Esophagus (tissue), 2 donors: ENCODE measurements around the gene TBL2. TPM values are rescaled to one million over a fixed set of nuclear protein-coding genes. Genes with fewer than 3 reads are reported as not detected.

Experiments used
- H3K27ac ChIP-seq, 2 donors: one replicate each; pipeline ENCODE4 v1.5.1; 2013; ENCODE audit warnings: low read depth in 2 of 2, mild to moderate bottlenecking in 2 of 2, inconsistent platforms in 1 of 2, low read length in 1 of 2, moderate library complexity in 1 of 2
- H3K27me3 ChIP-seq, 2 donors: one replicate each; pipeline ENCODE4 v1.6.1; 2013; ENCODE audit warnings: low read length in 2 of 2, control low read depth in 1 of 2, mild to moderate bottlenecking in 1 of 2; ENCODE audit not compliant: insufficient read depth in 2 of 2, control insufficient read depth in 1 of 2
- H3K36me3 ChIP-seq, 2 donors: one replicate each; pipeline ENCODE4 v1.6.1; 2013; ENCODE audit warnings: low read length in 1 of 2; ENCODE audit not compliant: control insufficient read depth in 2 of 2, insufficient read depth in 2 of 2
- H3K4me1 ChIP-seq, 2 donors: one replicate each; pipeline ENCODE4 v1.6.1; 2013; ENCODE audit warnings: low read length in 1 of 2; ENCODE audit not compliant: control insufficient read depth in 2 of 2, insufficient read depth in 2 of 2
- H3K4me3 ChIP-seq, 2 donors: one replicate each; pipeline ENCODE4 v1.5.1; 2013; ENCODE audit warnings: low read length in 2 of 2, mild to moderate bottlenecking in 2 of 2, low read depth in 1 of 2, moderate library complexity in 1 of 2
- H3K9me3 ChIP-seq, 2 donors: one replicate each; pipeline ENCODE4 v1.6.1; 2013; ENCODE audit warnings: mild to moderate bottlenecking in 2 of 2, low read depth in 1 of 2, low read length in 1 of 2, moderate library complexity in 1 of 2; ENCODE audit not compliant: control insufficient read depth in 2 of 2, insufficient read depth in 1 of 2
- WGBS, 2 donors: extraction: QIAGEN DNeasy Blood & Tissue Kit; methylation state at CpG; one replicate each; pipeline ENCODE4 v1.1.7; 2013; 5-methylcytosine and 5-hydroxymethylcytosine counted together
- polyA plus RNA-seq, 2 donors: library from polyadenylated mRNA; stranded (reverse); fragments of 200-250 nt; gene quantifications; one replicate each; pipeline ENCODE4 v1.2.3, GENCODE V29; 2013
- donor health status: healthy with polysubstance abuse.
- donor health status: Bipolar disorder and iron deficiency.

TBL2 gene, protein sequence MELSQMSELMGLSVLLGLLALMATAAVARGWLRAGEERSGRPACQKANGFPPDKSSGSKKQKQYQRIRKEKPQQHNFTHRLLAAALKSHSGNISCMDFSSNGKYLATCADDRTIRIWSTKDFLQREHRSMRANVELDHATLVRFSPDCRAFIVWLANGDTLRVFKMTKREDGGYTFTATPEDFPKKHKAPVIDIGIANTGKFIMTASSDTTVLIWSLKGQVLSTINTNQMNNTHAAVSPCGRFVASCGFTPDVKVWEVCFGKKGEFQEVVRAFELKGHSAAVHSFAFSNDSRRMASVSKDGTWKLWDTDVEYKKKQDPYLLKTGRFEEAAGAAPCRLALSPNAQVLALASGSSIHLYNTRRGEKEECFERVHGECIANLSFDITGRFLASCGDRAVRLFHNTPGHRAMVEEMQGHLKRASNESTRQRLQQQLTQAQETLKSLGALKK
- 10 to 100 TPM in 1 of 2 donors, 1 to 10 TPM in 1; 7.6 to 13.7 TPM for polyA plus RNA-seq

DNA sequence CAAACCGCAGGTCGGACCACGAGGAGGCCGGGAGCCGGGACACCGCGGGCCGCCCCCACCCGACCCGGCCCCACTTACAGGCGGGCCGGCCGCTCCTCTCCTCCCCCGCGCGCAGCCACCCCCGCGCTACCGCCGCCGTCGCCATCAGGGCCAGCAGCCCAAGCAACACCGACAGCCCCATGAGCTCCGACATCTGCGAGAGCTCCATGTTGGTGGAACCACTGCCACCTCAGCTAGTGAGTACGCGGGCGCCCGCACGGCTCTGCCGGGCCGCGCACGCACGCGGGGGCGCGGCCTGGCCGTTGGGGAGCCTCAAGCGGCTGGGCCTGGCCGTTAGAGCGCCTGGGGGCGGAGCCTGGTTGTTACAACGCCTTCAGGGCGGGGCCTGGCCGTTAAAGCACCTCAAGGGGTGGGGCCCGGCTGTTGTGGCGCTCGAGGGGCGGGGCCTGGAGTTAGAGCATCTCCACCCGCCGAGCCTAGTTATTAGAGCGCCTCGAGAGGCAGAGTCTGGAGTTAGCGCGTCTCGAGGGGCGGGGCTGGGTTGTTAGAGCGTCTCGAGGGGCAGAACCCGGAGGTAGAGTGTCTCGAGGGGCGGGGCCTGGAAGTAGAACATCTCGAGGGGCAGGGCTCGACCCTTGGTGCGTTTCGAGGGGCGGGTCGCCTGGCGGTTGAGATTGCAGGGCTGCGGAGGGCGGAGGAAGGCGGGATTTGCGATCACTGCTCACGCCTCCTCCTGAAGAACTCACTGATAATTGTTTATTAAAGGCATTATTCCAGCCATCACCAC lies at the start of gene TBL2:
TBL2 (minus strand) TSS at position 238 of the 787 bp plus-strand sequence; CDS start at position 208, 30 bp downstream.
- Histone ChIP-seq H3K4me1 (peaks cover 0 to 3% of the 10 kb centered on the region in 2 donors), H3K36me3 (peaks cover 6 to 10% of the 10 kb centered on the region in 2 donors), H3K27ac (peak within 1 kb of the TSS; percentile 89 to 92), H3K27me3 (no peaks in the 10 kb centered on the region), H3K9me3 (no peaks in the 10 kb centered on the region), H3K4me3 (peak within 1 kb of the TSS; percentile 81 to 82)
- WGBS, 2 donors, result 1% methylated on average over 69 to 75 of the region's 75 CpGs

DNA sequence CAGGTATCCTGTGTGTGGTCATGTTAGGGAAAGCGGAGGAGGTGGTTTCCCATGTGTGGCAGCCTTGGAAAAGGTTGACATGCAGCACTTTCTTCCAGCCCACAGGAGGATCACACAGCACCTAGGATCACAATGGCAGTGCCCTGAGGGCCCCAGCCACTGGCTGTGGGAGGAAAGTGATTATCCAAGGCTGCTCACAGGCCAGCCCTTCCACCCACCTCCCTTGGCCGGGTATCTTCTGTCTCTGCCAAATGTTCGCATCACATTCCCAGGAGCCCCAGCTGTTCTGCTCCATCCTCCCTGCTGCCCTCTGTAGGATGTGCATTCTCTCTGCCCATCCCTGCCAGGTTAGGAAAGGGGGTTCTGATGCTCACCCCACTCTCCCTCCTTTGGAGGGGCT lies 48.4 kb upstream of the TBL2 start:
- H3K4me3 ChIP-seq, result no peak overlapping the region
- H3K27me3 ChIP-seq, result peaks cover 0 to 13% of the 10 kb centered on the region in 2 donors
- H3K4me1 ChIP-seq, result peaks cover 0 to 10% of the 10 kb centered on the region in 2 donors
- H3K36me3 ChIP-seq, result no peaks in the 10 kb centered on the region
- no peak overlapping the region for H3K27ac ChIP-seq
- no peaks in the 10 kb centered on the region for H3K9me3 ChIP-seq
- 15 to 38% methylated on average over 3 of the region's 3 CpGs for WGBS, 2 donors

DNA sequence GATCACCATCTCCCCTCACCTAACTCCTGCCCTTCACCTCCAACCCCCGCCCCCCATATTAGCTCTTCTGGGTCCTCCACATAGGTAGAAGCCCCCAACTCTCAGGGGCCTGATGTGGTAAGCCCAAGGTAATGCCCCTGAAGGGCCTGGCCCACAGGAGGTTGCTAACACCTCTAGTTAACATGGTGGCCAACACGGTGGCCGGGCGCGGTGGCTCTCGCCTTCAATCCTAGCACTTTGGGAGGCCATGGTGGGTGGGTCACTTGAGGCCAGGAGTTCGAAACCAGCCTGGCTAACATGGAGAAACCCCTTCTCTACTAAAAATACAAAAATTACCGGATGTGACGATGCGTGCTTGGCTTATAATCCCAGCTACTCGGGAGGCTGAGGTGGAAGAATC lies 46.9 kb upstream of the TBL2 start:
- Histone ChIP-seq H3K27ac (no peak overlapping the region), H3K36me3 (no peaks in the 10 kb centered on the region), H3K4me1 (peaks cover 0 to 10% of the 10 kb centered on the region in 2 donors), H3K27me3 (peaks cover 0 to 13% of the 10 kb centered on the region in 2 donors), H3K4me3 (no peak overlapping the region), H3K9me3 (no peaks in the 10 kb centered on the region)
- 93 to 94% methylated on average over 11 of the region's 11 CpGs for WGBS, 2 donors

DNA sequence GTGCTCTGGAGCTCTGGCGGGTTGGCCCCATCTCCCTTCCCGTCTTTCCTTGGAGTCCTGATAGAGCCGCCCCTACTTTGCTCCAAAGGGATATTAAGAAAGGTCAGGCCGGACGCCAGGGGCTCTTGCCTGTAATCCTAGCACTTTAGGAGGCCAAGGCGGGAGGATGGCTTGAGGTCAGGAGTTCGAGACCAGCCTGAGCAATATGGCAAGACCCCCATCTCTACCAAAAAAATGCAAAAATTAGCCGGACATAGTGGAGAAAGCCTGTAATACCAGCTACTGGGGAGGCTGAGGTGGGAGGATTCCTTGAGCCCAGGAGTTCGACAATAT lies 46.3 kb upstream of the TBL2 start:
- Histone ChIP-seq H3K4me3 (no peak overlapping the region), H3K9me3 (no peaks in the 10 kb centered on the region), H3K27ac (no peak overlapping the region), H3K36me3 (no peaks in the 10 kb centered on the region), H3K4me1 (peaks cover 0 to 10% of the 10 kb centered on the region in 2 donors), H3K27me3 (peaks cover 0 to 13% of the 10 kb centered on the region in 2 donors)
- WGBS, 2 donors, result 40 to 41% methylated on average over 9 of the region's 9 CpGs

DNA sequence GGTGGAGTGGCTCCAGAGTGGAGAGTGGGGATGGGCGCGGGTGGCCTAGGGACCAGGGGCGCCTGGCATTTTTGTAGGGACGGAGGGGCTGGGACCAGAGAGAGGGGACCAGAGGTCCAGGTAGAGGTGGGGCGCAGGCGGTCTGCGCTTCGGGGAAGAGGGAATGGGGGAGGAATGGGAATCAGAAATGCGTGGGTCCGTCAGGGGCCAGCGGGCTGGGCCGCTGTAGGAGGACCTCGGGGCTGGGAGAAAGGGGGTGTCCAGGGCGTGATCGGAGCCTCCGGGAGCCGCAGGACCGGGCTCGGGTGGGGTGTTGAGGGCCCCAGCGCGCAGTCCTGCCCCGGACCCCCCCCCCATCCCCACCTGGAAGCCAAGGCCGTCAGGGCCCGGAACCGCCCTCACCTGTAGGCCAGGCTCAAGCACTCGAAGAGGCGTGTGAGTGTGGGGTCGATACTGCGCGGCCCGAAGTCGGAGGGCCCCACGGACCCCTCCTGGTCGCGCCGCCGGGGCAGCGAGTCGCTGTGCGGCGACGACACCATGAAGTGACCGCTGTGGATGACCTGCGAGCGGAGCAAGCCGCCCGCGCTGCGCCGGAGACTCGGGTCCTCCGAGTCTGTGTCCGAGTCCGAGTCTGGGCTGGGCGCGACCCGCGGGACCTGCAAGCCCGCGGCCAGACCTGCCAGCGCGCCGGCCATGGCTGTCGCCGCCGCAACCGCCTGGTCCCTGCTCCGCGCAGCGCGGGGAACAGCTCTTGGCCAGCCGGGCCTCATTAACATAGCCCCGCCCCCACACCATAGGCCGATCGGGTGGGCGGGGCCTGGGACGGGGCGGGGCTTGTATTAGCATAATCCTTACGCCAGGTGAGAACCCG lies 45.7 kb upstream of the TBL2 start, which contains the start of gene MLXIPL:
MLXIPL (minus strand) TSS at position 725 of the 871 bp plus-strand sequence; CDS start at position 695, 30 bp downstream.
- peaks cover 0 to 13% of the 10 kb centered on the region in 2 donors for H3K27me3 ChIP-seq
- 3% methylated on average over 49 to 80 of the region's 80 CpGs for WGBS, 2 donors

DNA sequence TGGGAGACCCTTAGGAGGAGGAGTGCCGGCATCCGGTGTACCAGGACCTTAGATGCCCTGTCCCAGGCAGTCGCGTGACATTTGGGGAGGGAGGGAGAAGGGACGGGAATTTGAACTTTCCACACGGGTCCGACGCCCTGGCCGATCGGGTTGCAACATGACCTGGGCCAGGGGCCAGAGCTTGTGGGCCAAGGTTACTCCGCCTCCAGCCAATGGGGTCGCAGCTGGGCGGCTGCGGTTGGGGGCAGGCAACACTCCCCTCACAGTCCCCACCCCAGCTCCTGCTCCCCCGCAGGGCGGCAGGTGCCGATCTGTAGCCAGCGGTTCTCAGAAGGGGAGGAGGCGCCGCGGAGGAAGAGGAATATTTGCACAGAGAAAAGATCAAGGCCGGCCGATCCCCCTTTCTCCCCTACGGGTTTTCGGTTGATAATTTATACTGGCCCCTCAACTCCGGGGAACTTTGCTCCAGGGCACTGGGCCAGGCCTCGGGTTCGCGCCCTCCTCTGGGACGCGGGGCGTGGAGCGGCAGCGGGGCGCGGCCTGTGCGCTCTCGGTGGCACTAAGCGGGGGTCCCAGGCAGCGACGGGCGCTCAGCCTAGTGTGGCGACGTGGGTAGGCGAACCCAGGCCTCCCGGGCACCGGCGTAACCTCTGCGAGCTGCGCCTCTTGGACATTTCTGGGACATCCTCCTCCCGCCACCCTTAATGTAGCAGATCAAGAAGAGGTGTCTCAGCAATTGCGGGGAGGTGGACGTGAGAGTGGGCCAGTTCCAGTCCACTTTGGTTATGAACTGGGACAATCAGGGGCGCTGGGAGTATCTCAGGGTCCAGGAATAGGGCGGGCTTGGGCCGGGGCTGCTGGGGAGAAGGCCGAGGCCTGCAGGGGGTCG lies 44.8 kb upstream of the TBL2 start:
- Histone ChIP-seq H3K9me3 (no peaks in the 10 kb centered on the region), H3K4me3 (peak overlapping the region; percentile 2 to 6), H3K27ac (no peak overlapping the region), H3K27me3 (peaks cover 0 to 13% of the 10 kb centered on the region in 2 donors), H3K36me3 (no peaks in the 10 kb centered on the region), H3K4me1 (peaks cover 0 to 10% of the 10 kb centered on the region in 2 donors)
- WGBS, 2 donors, result 5% methylated on average over 56 to 58 of the region's 58 CpGs

More for the DNA sequence above, 45.7 kb upstream of the TBL2 start, which contains the start of gene MLXIPL:
- peak within 1 kb of the TSS; percentile 20 to 45 for H3K4me3 ChIP-seq
- peaks cover 0 to 10% of the 10 kb centered on the region in 2 donors for H3K4me1 ChIP-seq
- H3K9me3 ChIP-seq, result no peaks in the 10 kb centered on the region
- H3K27ac ChIP-seq, result no peak within 1 kb of the TSS
- no peaks in the 10 kb centered on the region for H3K36me3 ChIP-seq

DNA sequence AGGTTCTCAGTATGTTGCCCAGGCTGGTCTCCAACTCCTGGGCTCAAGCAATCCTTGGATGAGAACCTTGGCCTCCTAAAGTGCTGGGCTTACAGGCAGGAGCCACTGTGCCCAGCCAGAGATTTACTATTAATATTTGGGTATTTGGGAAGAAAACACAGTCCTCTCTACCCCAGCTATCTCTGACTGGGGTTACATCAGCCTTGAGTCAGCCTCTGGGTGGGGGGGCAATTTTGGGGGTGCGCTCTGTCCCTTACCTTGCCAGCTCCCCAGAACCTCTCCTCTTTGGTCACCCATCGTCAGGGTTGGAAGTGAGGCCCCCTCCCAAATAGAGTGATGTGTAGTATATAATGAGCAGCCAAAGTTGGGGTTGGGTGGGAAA lies 44.1 kb upstream of the TBL2 start:
- H3K27ac ChIP-seq, result no peak overlapping the region
- H3K9me3 ChIP-seq, result no peaks in the 10 kb centered on the region
- no peak overlapping the region for H3K4me3 ChIP-seq
- H3K27me3 ChIP-seq, result peaks cover 0 to 13% of the 10 kb centered on the region in 2 donors
- peaks cover 0 to 10% of the 10 kb centered on the region in 2 donors for H3K4me1 ChIP-seq
- no peaks in the 10 kb centered on the region for H3K36me3 ChIP-seq
- WGBS, 2 donors, result 24 to 30% methylated on average over 2 of the region's 2 CpGs

DNA sequence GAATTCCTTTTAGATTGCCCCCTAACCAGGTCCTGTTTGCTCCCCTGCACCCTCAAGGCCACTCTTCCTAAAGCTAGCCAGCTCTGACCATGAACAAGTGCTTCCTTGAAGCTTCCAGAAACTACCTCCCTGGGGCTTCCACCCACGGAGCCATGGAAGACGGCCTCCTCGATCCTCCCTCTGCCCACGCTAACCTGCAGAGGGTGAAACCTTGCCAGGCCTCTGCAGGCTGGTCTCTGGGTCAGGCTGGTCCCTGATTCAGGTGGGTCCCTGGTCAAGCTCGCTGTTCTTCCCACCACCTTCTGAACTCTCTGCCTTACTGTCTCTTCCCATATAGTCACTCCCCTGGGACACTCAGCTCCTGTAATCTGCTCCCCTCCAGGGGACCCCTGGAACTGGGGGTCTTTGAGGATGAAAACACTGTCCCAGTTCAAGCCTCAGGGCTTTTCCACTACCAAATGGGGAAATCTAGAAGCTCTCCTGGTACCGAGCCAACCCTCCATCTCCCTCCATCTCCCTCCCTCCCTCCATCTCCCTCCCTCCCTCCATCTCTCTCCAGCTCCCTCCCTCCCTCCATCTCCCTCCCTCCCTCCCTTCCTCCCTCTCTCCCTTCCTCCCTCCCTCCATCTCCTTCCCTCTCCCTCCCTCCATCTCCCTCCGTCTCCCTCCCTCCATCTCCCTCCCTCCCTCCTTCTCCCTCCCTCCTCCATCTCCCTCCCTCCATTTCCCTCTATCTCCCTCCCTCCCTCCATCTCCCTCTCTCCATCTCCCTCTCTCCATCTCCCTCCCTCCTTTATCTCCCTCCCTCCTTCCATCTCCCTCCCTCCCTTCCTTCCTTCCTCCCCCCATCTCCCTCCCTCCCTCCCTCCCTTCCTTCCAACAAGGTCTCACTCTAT lies 43.0 kb upstream of the TBL2 start:
- H3K36me3 ChIP-seq, result no peaks in the 10 kb centered on the region
- H3K27ac ChIP-seq, result no peak overlapping the region
- no peaks in the 10 kb centered on the region for H3K9me3 ChIP-seq
- peaks cover 0 to 10% of the 10 kb centered on the region in 2 donors for H3K4me1 ChIP-seq
- 53 to 59% methylated on average over 6 to 7 of the region's 7 CpGs for WGBS, 2 donors
- H3K4me3 ChIP-seq, result no peak overlapping the region
- peaks cover 0 to 13% of the 10 kb centered on the region in 2 donors for H3K27me3 ChIP-seq
